Neuronal stem cell (in vitro differentiated cells): ENCODE results near the gene WTIP.

Experiments used
- DNase-seq: peaks from one replicate; pipeline ENCODE4 v3.0.0-alpha.2; 2013; ENCODE audit warnings: low spot score
- H2AFZ ChIP-seq: one replicate; pipeline ENCODE4 v1.6.1; 2013; ENCODE audit warnings: mild to moderate bottlenecking, low read length, inconsistent platforms
- H2AK5ac ChIP-seq: 2 replicates; pipeline ENCODE4 v1.6.1; 2013; ENCODE audit warnings: low read depth, mild to moderate bottlenecking, inconsistent platforms, low read length, moderate library complexity, mixed read lengths
- H2BK120ac ChIP-seq: 2 replicates; pipeline ENCODE4 v1.6.1; 2013; ENCODE audit warnings: low read depth, mild to moderate bottlenecking, inconsistent platforms, low read length, moderate library complexity, mixed read lengths
- H2BK12ac ChIP-seq: one replicate; pipeline ENCODE4 v1.6.1; 2013; ENCODE audit warnings: low read length, inconsistent platforms
- H2BK15ac ChIP-seq: 2 replicates; pipeline ENCODE4 v1.6.1; 2013; ENCODE audit warnings: mild to moderate bottlenecking, low read length, inconsistent platforms, mixed read lengths
- H2BK5ac ChIP-seq: one replicate; pipeline ENCODE4 v1.6.1; 2013; ENCODE audit warnings: inconsistent platforms, mild to moderate bottlenecking, low read length, moderate library complexity
- H3K14ac ChIP-seq: one replicate; pipeline ENCODE4 v1.6.1; 2013; ENCODE audit warnings: low read length, inconsistent platforms
- H3K18ac ChIP-seq: 2 replicates; pipeline ENCODE4 v1.6.1; 2013; ENCODE audit warnings: low read length, inconsistent platforms
- H3K23ac ChIP-seq: 2 replicates; pipeline ENCODE4 v1.6.1; 2013; ENCODE audit warnings: low read depth, mild to moderate bottlenecking, mixed read lengths, low read length, inconsistent platforms; ENCODE audit not compliant: poor library complexity
- H3K27ac ChIP-seq: replicated peaks from 3 replicates; pipeline ENCODE4 v1.5.1; 2013; ENCODE audit warnings: low read length, inconsistent platforms
- H3K27me3 ChIP-seq, 3 experiments: 2 replicates each; pipeline ENCODE4 v1.6.1; 2013; ENCODE audit warnings: low read length in 3 of 3, mild to moderate bottlenecking in 2 of 3, inconsistent platforms in 1 of 3, low read depth in 1 of 3, mixed read lengths in 1 of 3, moderate library complexity in 1 of 3; ENCODE audit not compliant: control insufficient read depth in 3 of 3, insufficient read depth in 3 of 3
- H3K36me3 ChIP-seq, 2 donors: replicated peaks in 1 of 2; 2 replicates each; pipeline ENCODE4 v1.6.1; 2013; ENCODE audit warnings: low read length in 2 of 2; ENCODE audit not compliant: control insufficient read depth in 2 of 2, insufficient read depth in 2 of 2
- H3K4ac ChIP-seq: 2 replicates; pipeline ENCODE4 v1.6.1; 2013; ENCODE audit warnings: inconsistent platforms, mild to moderate bottlenecking, low read length, moderate library complexity
- H3K4me1 ChIP-seq, 2 donors: 1 replicate in 1 of 2; 2 replicates in 1 of 2; pipeline ENCODE4 v1.6.1; 2013; ENCODE audit warnings: low read length in 2 of 2, low read depth in 1 of 2; ENCODE audit not compliant: control insufficient read depth in 2 of 2, insufficient read depth in 1 of 2
- H3K4me2 ChIP-seq: one replicate; pipeline ENCODE4 v1.6.1; 2013; ENCODE audit warnings: mild to moderate bottlenecking, low read length, inconsistent platforms; ENCODE audit not compliant: insufficient read depth, poor library complexity, severe bottlenecking
- H3K4me3 ChIP-seq, 2 donors: 2 replicates each; pipeline ENCODE4 v1.5.1; 2013; ENCODE audit warnings: low read length in 2 of 2, mild to moderate bottlenecking in 2 of 2, inconsistent platforms in 1 of 2, moderate library complexity in 1 of 2
- H3K79me1 ChIP-seq: one replicate; pipeline ENCODE4 v1.6.1; 2013; ENCODE audit warnings: low read depth, mild to moderate bottlenecking, inconsistent platforms, low read length, moderate library complexity
- H3K9ac ChIP-seq: one replicate; pipeline ENCODE4 v1.6.1; 2013; ENCODE audit warnings: mild to moderate bottlenecking, low read depth, low read length, inconsistent platforms; ENCODE audit not compliant: poor library complexity
- H3K9me3 ChIP-seq, 2 donors: replicated peaks in 1 of 2; 2 replicates each; pipeline versions ENCODE3 to v1.6.1; 2013; ENCODE audit warnings: low read length in 2 of 2, mild to moderate bottlenecking in 2 of 2, inconsistent platforms in 1 of 2, low read depth in 1 of 2, mixed read lengths in 1 of 2, moderate library complexity in 1 of 2; ENCODE audit not compliant: control insufficient read depth in 2 of 2, insufficient read depth in 1 of 2
- H4K8ac ChIP-seq: one replicate; pipeline ENCODE4 v1.6.1; 2013; ENCODE audit warnings: low read depth, mild to moderate bottlenecking, inconsistent platforms, low read length, moderate library complexity
- H4K91ac ChIP-seq: one replicate; pipeline ENCODE4 v1.6.1; 2013; ENCODE audit warnings: low read length, low read depth, mild to moderate bottlenecking, inconsistent platforms; ENCODE audit not compliant: poor library complexity
- WGBS, 2 donors: extraction: QIAGEN DNeasy Blood & Tissue Kit; methylation state at CpG; one replicate each; pipeline ENCODE4 v1.1.7; 2013; ENCODE audit warnings: missing lambda C conversion rate in 2 of 2, mixed read lengths in 1 of 2; ENCODE audit not compliant: insufficient read length in 2 of 2, insufficient replicate concordance in 1 of 2; ENCODE audit errors: extremely low coverage in 2 of 2; 5-methylcytosine and 5-hydroxymethylcytosine counted together

The WTIP gene

DNA sequence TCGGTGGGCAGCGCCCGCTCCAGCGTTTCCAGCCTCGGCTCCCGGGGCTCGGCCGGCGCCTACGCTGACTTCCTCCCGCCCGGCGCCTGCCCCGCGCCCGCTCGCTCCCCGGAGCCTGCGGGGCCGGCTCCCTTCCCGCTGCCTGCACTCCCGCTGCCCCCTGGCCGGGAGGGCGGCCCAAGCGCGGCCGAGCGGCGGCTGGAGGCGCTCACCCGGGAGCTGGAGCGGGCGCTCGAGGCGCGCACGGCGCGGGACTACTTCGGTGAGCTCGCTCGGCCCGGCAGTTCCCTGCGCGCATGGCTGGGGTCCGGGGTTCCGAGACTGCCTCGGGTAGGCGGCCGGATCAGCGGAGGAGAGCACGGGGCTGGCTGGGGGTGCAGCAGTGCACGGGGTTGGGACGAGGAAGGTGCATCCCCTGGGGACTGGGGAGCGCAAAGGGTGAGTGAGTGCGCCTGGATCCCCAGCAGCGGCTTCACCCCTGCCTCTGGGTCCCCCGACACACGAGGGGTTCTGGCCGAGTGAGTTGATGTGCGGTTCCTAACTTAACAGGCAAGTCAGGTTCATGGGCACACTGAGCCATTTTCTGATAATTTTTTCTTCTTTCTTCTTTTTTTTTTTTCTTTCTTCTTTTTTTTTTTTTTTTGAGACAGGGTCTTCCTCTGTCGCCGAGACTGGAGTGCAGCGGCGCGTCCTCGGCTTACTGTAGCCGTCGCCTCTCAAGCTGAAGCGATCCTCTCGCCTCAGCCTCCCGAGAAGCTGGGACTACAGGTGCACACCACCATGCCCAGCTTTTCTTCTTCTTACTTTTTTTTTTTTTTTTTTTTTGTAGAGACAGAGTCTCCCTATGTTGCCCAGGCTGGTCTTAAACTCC, 1.1 kb downstream of the WTIP start:
- Histone ChIP-seq H3K27ac (no peak overlapping the region), H3K23ac (peak overlapping the region; percentile 85), H3K18ac (peak overlapping the region; percentile 94), H3K9ac (peak overlapping the region; percentile 96), H2BK15ac (peak overlapping the region; percentile 89), H3K4me2 (peak overlapping the region; percentile 77), H2BK12ac (no peak overlapping the region), H2AK5ac (peak overlapping the region; percentile 95), H3K14ac (peak overlapping the region; percentile 82), H3K36me3 (peaks cover 2 to 36% of the 10 kb centered on the region in 2 donors), H3K4me3 (peak overlapping the region; percentile 81 to 86), H4K8ac (no peak overlapping the region), H2BK5ac (peak overlapping the region; percentile 87), H4K91ac (no peak overlapping the region), H3K9me3 (peaks cover 0 to 4% of the 10 kb centered on the region in 2 donors), H3K79me1 (peaks cover 25% of the 10 kb centered on the region), H2BK120ac (peak overlapping the region; percentile 91), H2AFZ (peak overlapping the region; percentile 83), H3K4ac (peak overlapping the region; percentile 84), H3K27me3 (no peaks in the 10 kb centered on the region), H3K4me1 (peaks cover 8 to 17% of the 10 kb centered on the region in 2 donors)
- WGBS, 2 donors: no CpG with 5 or more reads among the region's 72 CpGs
- DNase-seq: no peak

DNA sequence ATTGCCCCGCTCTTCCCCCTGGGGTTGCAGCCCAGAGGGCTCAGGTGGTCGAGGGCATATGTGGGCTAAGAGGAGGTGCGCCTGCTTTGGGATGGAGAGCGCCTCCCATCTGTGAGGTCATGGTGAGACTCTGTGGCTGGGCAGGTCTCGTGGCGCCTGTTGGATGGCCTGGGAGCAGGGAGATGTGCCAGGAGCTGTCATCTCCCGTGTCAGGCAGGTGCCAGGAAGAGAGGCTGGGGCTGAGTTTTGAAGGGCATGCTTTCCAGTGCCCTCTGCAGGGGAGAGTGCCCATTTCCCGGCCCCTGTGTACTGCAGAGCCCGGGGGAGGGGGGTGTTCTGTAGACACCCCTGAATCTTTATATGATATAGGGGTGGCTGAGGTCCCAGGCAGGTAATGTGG, 2.8 kb downstream of the WTIP start:
- H4K8ac ChIP-seq: no peak overlapping the region

DNA sequence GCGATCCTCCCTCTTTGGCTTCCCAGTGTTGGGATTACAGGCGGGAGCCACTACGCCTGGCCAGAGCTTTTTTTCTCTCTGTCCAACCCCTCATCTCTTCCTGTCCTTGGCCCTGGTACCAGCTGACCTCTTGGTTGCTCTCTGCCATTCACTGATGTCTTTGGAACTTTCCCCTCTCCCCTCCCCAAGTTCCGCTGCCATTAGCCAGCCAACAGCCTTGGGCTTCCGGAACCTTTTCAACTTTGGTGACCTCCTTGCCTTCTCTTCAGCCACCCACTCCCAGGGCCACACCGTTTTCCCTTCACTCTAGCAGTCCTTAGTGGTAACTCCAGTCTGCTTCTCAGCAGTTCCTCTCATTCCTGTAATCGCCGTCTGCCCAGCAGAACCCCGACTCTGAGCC, 4.3 kb downstream of the WTIP start:
- H3K4me2 ChIP-seq: no peak overlapping the region
- no peak overlapping the region for H2AFZ ChIP-seq
- H3K79me1 ChIP-seq: peaks cover 32% of the 10 kb centered on the region
- no peak overlapping the region for H3K9ac ChIP-seq
- no peak overlapping the region for H2BK15ac ChIP-seq
- peak overlapping the region; percentile 31 for H3K23ac ChIP-seq
- H4K91ac ChIP-seq: no peak overlapping the region
- no peak overlapping the region for H2BK5ac ChIP-seq
- no peaks in the 10 kb centered on the region for H3K27me3 ChIP-seq
- H3K18ac ChIP-seq: no peak overlapping the region
- H3K4me3 ChIP-seq: no peak overlapping the region
- DNase-seq: no peak
- H2BK12ac ChIP-seq: no peak overlapping the region
- H3K4ac ChIP-seq: no peak overlapping the region
- peaks cover 6 to 10% of the 10 kb centered on the region in 2 donors for H3K4me1 ChIP-seq
- peaks cover 8 to 60% of the 10 kb centered on the region in 2 donors for H3K36me3 ChIP-seq
- H3K9me3 ChIP-seq: no peaks in the 10 kb centered on the region
- H2AK5ac ChIP-seq: no peak overlapping the region
- H3K27ac ChIP-seq: no peak overlapping the region
- H3K14ac ChIP-seq: no peak overlapping the region
- H4K8ac ChIP-seq: peak overlapping the region; percentile 43
- no CpG with 5 or more reads among the region's 9 CpGs for WGBS, 2 donors
- H2BK120ac ChIP-seq: no peak overlapping the region

More for the DNA sequence above, 2.8 kb downstream of the WTIP start:
- peaks cover 2 to 47% of the 10 kb centered on the region in 2 donors for H3K36me3 ChIP-seq
- H3K4me1 ChIP-seq: peaks cover 8 to 17% of the 10 kb centered on the region in 2 donors
- H3K4ac ChIP-seq: no peak overlapping the region
- H4K91ac ChIP-seq: no peak overlapping the region
- peak overlapping the region; percentile 24 for H2BK5ac ChIP-seq
- H2BK15ac ChIP-seq: no peak overlapping the region
- H3K27me3 ChIP-seq: no peaks in the 10 kb centered on the region
- no peak overlapping the region for H3K27ac ChIP-seq
- no peak overlapping the region for H3K9ac ChIP-seq
- WGBS, 2 donors: no CpG with 5 or more reads among the region's 9 CpGs
- H3K79me1 ChIP-seq: peaks cover 29% of the 10 kb centered on the region
- H3K4me2 ChIP-seq: no peak overlapping the region
- peak overlapping the region; percentile 31 for H3K14ac ChIP-seq
- no peak overlapping the region for H2AK5ac ChIP-seq
- no peak overlapping the region for H2BK120ac ChIP-seq
- H3K4me3 ChIP-seq: peak overlapping the region in 1 of 2 donors; percentile 53
- no peak overlapping the region for H2BK12ac ChIP-seq
- peaks cover 0 to 1% of the 10 kb centered on the region in 2 donors for H3K9me3 ChIP-seq
- no peak overlapping the region for H2AFZ ChIP-seq
- DNase-seq: no peak
- H3K18ac ChIP-seq: no peak overlapping the region
- no peak overlapping the region for H3K23ac ChIP-seq

DNA sequence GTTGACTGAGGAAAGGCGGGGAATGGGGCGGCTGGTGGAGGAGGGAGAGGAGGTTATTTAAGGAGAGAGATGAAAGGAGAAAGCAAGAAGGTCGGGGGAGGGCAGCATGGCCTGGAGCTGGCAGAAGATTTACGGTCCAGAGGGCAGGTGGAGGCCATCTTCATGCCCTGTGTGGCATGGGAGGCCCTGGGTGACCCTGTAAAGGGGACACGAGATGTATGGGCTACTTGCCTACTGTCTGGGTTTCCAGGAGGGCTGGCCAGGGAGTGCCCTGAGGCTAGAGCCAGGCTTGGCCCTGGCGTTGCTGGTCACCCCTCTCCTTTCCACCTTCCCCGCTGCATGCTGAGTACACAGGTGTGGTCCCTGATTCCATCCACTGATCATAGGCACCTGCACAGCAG, 6.1 kb downstream of the WTIP start:
- Histone ChIP-seq H3K18ac (no peak overlapping the region), H3K36me3 (peaks cover 13 to 74% of the 10 kb centered on the region in 2 donors), H3K23ac (no peak overlapping the region), H3K27ac (no peak overlapping the region), H4K8ac (peak overlapping the region; percentile 43), H3K9me3 (no peaks in the 10 kb centered on the region), H4K91ac (peak overlapping the region; percentile 59), H3K4ac (no peak overlapping the region), H3K9ac (no peak overlapping the region), H2BK5ac (no peak overlapping the region), H3K27me3 (no peaks in the 10 kb centered on the region), H2AFZ (no peak overlapping the region), H3K4me1 (peaks cover 3 to 8% of the 10 kb centered on the region in 2 donors), H2BK15ac (no peak overlapping the region), H3K79me1 (peaks cover 25% of the 10 kb centered on the region), H2BK120ac (no peak overlapping the region), H3K4me2 (no peak overlapping the region), H2BK12ac (no peak overlapping the region), H3K14ac (no peak overlapping the region), H2AK5ac (no peak overlapping the region), H3K4me3 (no peak overlapping the region)
- no peak for DNase-seq
- no CpG with 5 or more reads among the region's 7 CpGs for WGBS, 2 donors
